Glutamatergic neuron (in vitro differentiated cells): ENCODE results near the gene ZMIZ1. TPM values are rescaled to one million over a fixed set of nuclear protein-coding genes. Genes with fewer than 3 reads are reported as not detected.

Experiments used
- DNase-seq: peaks from one replicate; pipeline ENCODE4 v3.0.0; 2022
- H3K27ac Mint-ChIP-seq: one replicate; pipeline ENCODE4 v1.8.0; 2020; ENCODE audit warnings: mild to moderate bottlenecking, mixed read lengths, inconsistent platforms; ENCODE audit not compliant: unreplicated experiment
- H3K27me3 Mint-ChIP-seq: one replicate; pipeline ENCODE4 v1.8.0; 2020; ENCODE audit warnings: mild to moderate bottlenecking, moderate library complexity, mixed read lengths, inconsistent platforms; ENCODE audit not compliant: unreplicated experiment
- H3K36me3 Mint-ChIP-seq: one replicate; pipeline ENCODE4 v1.8.0; 2020; ENCODE audit warnings: mild to moderate bottlenecking, mixed read lengths, inconsistent platforms; ENCODE audit not compliant: unreplicated experiment
- H3K4me1 Mint-ChIP-seq: one replicate; pipeline ENCODE4 v1.8.0; 2020; ENCODE audit warnings: mild to moderate bottlenecking, low read depth, mixed read lengths, inconsistent platforms; ENCODE audit not compliant: unreplicated experiment
- H3K4me3 Mint-ChIP-seq: one replicate; pipeline ENCODE4 v1.8.0; 2020; ENCODE audit warnings: mild to moderate bottlenecking, mixed read lengths, inconsistent platforms; ENCODE audit not compliant: unreplicated experiment
- H3K9me3 Mint-ChIP-seq: one replicate; pipeline ENCODE4 v1.8.0; 2020; ENCODE audit warnings: mild to moderate bottlenecking, moderate library complexity, mixed read lengths, inconsistent platforms; ENCODE audit not compliant: unreplicated experiment
- total RNA-seq: library from RNA; stranded (reverse); fragmentation: NEBNext Ultra II Directional; extraction: Animal tissue kit (Norgen Biotek cat#: 25700); gene quantifications from one replicate; pipeline ENCODE4 v1.2.1, GENCODE V29; 2021; ENCODE audit not compliant: unreplicated experiment
- TF ChIP-seq, protein P1 (sequence below): fragments of 200-600 bp; sonication (generic); IDR thresholded peaks from one replicate; pipeline ENCODE4 v1.5.0; 2021; ENCODE audit not compliant: partially characterized antibody, unreplicated experiment

Gene ZMIZ1
- total RNA-seq, 1 donor from 2014 or later: 230 TPM

DNA sequence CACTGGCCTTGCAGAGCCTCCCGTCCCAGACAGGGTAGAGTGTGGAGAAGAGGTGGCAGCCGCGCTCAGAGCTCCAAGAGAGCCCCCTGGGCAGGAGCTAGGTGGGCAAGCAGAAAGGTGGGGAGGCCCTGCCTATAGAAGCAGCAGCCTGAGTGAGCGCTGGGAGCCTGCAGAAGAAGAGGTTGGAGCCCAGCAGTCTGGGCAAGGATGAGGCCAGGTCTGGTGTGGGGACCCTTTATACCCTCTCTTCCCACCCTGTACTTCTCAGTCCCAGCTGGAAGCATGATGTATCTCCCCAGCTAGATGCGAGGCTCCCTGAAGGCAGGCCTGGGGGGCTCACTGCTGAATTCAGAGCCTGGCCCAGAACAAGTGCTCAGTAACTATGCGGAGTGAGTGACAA, 44.5 kb upstream of the ZMIZ1 start:
- DNase-seq: no peak

GRCh38 chr10:79024720-79025198, 44.0 kb upstream of the ZMIZ1 start:
- H3K4me1 Mint-ChIP-seq: peaks cover 22% of the 10 kb centered on the region
- peaks cover 15% of the 10 kb centered on the region for H3K9me3 Mint-ChIP-seq
- H3K27me3 Mint-ChIP-seq: peaks cover 19% of the 10 kb centered on the region
- H3K27ac Mint-ChIP-seq: peak overlapping the region; percentile 66
- H3K4me3 Mint-ChIP-seq: no peak overlapping the region
- TF ChIP-seq, protein P1, sequence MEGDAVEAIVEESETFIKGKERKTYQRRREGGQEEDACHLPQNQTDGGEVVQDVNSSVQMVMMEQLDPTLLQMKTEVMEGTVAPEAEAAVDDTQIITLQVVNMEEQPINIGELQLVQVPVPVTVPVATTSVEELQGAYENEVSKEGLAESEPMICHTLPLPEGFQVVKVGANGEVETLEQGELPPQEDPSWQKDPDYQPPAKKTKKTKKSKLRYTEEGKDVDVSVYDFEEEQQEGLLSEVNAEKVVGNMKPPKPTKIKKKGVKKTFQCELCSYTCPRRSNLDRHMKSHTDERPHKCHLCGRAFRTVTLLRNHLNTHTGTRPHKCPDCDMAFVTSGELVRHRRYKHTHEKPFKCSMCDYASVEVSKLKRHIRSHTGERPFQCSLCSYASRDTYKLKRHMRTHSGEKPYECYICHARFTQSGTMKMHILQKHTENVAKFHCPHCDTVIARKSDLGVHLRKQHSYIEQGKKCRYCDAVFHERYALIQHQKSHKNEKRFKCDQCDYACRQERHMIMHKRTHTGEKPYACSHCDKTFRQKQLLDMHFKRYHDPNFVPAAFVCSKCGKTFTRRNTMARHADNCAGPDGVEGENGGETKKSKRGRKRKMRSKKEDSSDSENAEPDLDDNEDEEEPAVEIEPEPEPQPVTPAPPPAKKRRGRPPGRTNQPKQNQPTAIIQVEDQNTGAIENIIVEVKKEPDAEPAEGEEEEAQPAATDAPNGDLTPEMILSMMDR: no peak
- DNase-seq: no peak
- H3K36me3 Mint-ChIP-seq: no peaks in the 10 kb centered on the region

More for the DNA sequence above, 44.5 kb upstream of the ZMIZ1 start:
- Mint-ChIP-seq H3K4me3 (no peak overlapping the region), H3K27ac (no peak overlapping the region), H3K4me1 (peaks cover 18% of the 10 kb centered on the region), H3K9me3 (peaks cover 12% of the 10 kb centered on the region), H3K27me3 (peaks cover 19% of the 10 kb centered on the region), H3K36me3 (no peaks in the 10 kb centered on the region)
- TF ChIP-seq, protein P1: no peak

- TF ChIP-seq, protein P1: no peak
- H3K36me3 Mint-ChIP-seq: no peaks in the 10 kb centered on the region
- H3K27ac Mint-ChIP-seq: peak overlapping the region; percentile 67
- H3K9me3 Mint-ChIP-seq: peaks cover 15% of the 10 kb centered on the region
- H3K4me3 Mint-ChIP-seq: peak overlapping the region; percentile 40
- peaks cover 22% of the 10 kb centered on the region for H3K4me1 Mint-ChIP-seq
- peak; percentile 75 for DNase-seq
- peaks cover 19% of the 10 kb centered on the region for H3K27me3 Mint-ChIP-seq
Observed at GRCh38 chr10:79025199-79025832, 43.5 kb upstream of the ZMIZ1 start.

- H3K27ac Mint-ChIP-seq: peak overlapping the region; percentile 67
- H3K27me3 Mint-ChIP-seq: peaks cover 19% of the 10 kb centered on the region
- no peaks in the 10 kb centered on the region for H3K36me3 Mint-ChIP-seq
- no peak overlapping the region for H3K4me3 Mint-ChIP-seq
- H3K9me3 Mint-ChIP-seq: peaks cover 15% of the 10 kb centered on the region
- TF ChIP-seq, protein P1: no peak
- DNase-seq: no peak
- peaks cover 22% of the 10 kb centered on the region for H3K4me1 Mint-ChIP-seq
Observed at GRCh38 chr10:79026341-79026761, 42.4 kb upstream of the ZMIZ1 start.

DNA sequence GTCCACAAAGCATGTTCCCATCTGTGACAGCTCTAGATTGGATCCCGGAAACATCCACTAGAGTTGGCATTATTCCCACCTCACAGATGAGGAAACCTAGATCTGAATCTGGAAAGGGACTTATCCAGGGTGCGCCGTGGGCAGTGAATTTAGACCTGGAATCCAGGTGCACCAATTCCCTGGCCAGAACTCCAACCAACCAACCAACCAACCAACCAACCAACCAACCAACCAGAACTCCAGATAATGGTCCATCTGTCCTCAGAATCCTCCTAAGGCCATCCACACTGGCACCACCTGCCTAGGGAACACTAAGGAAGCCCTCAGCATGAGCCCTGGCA, 42.0 kb upstream of the ZMIZ1 start:
- TF ChIP-seq, protein P1: no peak
- Mint-ChIP-seq H3K36me3 (no peaks in the 10 kb centered on the region), H3K9me3 (peaks cover 15% of the 10 kb centered on the region), H3K27me3 (peaks cover 19% of the 10 kb centered on the region), H3K27ac (peak overlapping the region; percentile 12), H3K4me3 (no peak overlapping the region), H3K4me1 (peaks cover 22% of the 10 kb centered on the region)
- no peak for DNase-seq
